ENCODE results near the gene ASB14. TPM values are rescaled to one million over a fixed set of nuclear protein-coding genes. Genes with fewer than 3 reads are reported as not detected.
"Not testable (repeated sequence)": the region's sequence is repeated elsewhere in the genome, so short reads cannot be mapped to it uniquely, and the experiment has no call there.

ASB14 gene
- total and polyA plus RNA-seq, 4 donors, result 0.21 TPM; not detected in 3

GRCh38 chr3:57335283-57335938, 42.9 kb upstream of the ASB14 start:
- 88% methylated on average over 5 of the region's 5 CpGs for WGBS
- Histone ChIP-seq H3K36me3 (ENCODE audit: control insufficient read depth in 4 of 4, insufficient read depth in 3 of 4, low read depth in 1 of 4, low read length in 3 of 4) (no peaks in the 10 kb centered on the region), H3K27ac (ENCODE audit: low read depth in 1 of 2, low read length in 2 of 2) (no peak overlapping the region), H3K4me1 (ENCODE audit: control insufficient read depth in 4 of 4, insufficient read depth in 4 of 4, low read length in 3 of 4) (no peaks in the 10 kb centered on the region), H3K9ac (ENCODE audit: low read depth in 1 of 2, low read length in 2 of 2) (no peak overlapping the region), H3K9me3 (ENCODE audit: control insufficient read depth in 4 of 4, low read length in 3 of 4) (peaks cover 0 to 1% (median 0%) of the 10 kb centered on the region in 4 donors), H3K27me3 (ENCODE audit: control insufficient read depth in 4 of 4, insufficient read depth in 4 of 4, low read length in 3 of 4) (no peaks in the 10 kb centered on the region), H3K4me3 (ENCODE audit: low read depth in 1 of 3, low read length in 3 of 3) (no peak overlapping the region)
- TF ChIP-seq, protein P1, sequence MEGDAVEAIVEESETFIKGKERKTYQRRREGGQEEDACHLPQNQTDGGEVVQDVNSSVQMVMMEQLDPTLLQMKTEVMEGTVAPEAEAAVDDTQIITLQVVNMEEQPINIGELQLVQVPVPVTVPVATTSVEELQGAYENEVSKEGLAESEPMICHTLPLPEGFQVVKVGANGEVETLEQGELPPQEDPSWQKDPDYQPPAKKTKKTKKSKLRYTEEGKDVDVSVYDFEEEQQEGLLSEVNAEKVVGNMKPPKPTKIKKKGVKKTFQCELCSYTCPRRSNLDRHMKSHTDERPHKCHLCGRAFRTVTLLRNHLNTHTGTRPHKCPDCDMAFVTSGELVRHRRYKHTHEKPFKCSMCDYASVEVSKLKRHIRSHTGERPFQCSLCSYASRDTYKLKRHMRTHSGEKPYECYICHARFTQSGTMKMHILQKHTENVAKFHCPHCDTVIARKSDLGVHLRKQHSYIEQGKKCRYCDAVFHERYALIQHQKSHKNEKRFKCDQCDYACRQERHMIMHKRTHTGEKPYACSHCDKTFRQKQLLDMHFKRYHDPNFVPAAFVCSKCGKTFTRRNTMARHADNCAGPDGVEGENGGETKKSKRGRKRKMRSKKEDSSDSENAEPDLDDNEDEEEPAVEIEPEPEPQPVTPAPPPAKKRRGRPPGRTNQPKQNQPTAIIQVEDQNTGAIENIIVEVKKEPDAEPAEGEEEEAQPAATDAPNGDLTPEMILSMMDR (IDR thresholded peaks at IDR 0.05; ENCODE audit: low read depth, low read length, missing input control), result no peak
- TF ChIP-seq YY1 (IDR thresholded peaks at IDR 0.05) (no peak), FOXA2 (IDR thresholded peaks at IDR 0.05) (no peak), MAX (IDR thresholded peaks at IDR 0.05) (no peak)
- DNase-seq (ENCODE audit: low spot score), result no peak

- no peaks in the 10 kb centered on the region for H3K27me3 ChIP-seq (ENCODE audit: control insufficient read depth in 4 of 4, insufficient read depth in 4 of 4, low read length in 3 of 4)
- H3K9me3 ChIP-seq (ENCODE audit: control insufficient read depth in 4 of 4, low read length in 3 of 4), result no peaks in the 10 kb centered on the region
- H3K27ac ChIP-seq (ENCODE audit: low read depth in 1 of 2, low read length in 2 of 2), result no peak overlapping the region
- H3K4me1 ChIP-seq (ENCODE audit: control insufficient read depth in 4 of 4, insufficient read depth in 4 of 4, low read length in 3 of 4), result no peaks in the 10 kb centered on the region
- no peaks in the 10 kb centered on the region for H3K36me3 ChIP-seq (ENCODE audit: control insufficient read depth in 4 of 4, insufficient read depth in 3 of 4, low read depth in 1 of 4, low read length in 3 of 4)
- TF ChIP-seq RAD21 (IDR thresholded peaks at IDR 0.05), result no peak
- no peak for TF ChIP-seq HNF4G (IDR thresholded peaks at IDR 0.05)
- no peak for TF ChIP-seq EGR1 (IDR thresholded peaks at IDR 0.05; ENCODE audit: low read depth in 2 of 2)
- TF ChIP-seq TAF1 (conservative IDR thresholded peaks at IDR 0.05), result no peak
- TF ChIP-seq HNF4A (conservative IDR thresholded peaks at IDR 0.05), result no peak
- TF ChIP-seq RXRA (IDR thresholded peaks at IDR 0.05), result no peak
- no peak for TF ChIP-seq MAX (IDR thresholded peaks at IDR 0.05)
- TF ChIP-seq NR2F2 (IDR thresholded peaks at IDR 0.05), result no peak
- no peak for TF ChIP-seq SP1 (IDR thresholded peaks at IDR 0.05)
- TF ChIP-seq JUND (IDR thresholded peaks at IDR 0.05), result no peak
- no peak for TF ChIP-seq GABPA (IDR thresholded peaks at IDR 0.05 in 1 of 2, conservative IDR thresholded peaks at IDR 0.05 in 1 of 2)
- H3K4me3 ChIP-seq (ENCODE audit: low read depth in 1 of 3, low read length in 3 of 3), result no peak overlapping the region
- no peak overlapping the region for H3K9ac ChIP-seq (ENCODE audit: low read depth in 1 of 2, low read length in 2 of 2)
- no peak for DNase-seq (ENCODE audit: low spot score)
- 84% methylated on average over 3 of the region's 3 CpGs for WGBS
These were observed 38.7 kb upstream of the ASB14 start for GRCh38 chr3:57331078-57331610.

- H3K27ac ChIP-seq (ENCODE audit: low read depth in 1 of 2, low read length in 2 of 2); H3K36me3 ChIP-seq (ENCODE audit: control insufficient read depth in 4 of 4, insufficient read depth in 3 of 4, low read depth in 1 of 4, low read length in 3 of 4); H3K9me3 ChIP-seq (ENCODE audit: control insufficient read depth in 4 of 4, low read length in 3 of 4); H3K9ac ChIP-seq (ENCODE audit: low read depth in 1 of 2, low read length in 2 of 2); H3K4me3 ChIP-seq (ENCODE audit: low read depth in 1 of 3, low read length in 3 of 3); H3K27me3 ChIP-seq (ENCODE audit: control insufficient read depth in 4 of 4, insufficient read depth in 4 of 4, low read length in 3 of 4); DNase-seq (ENCODE audit: low spot score); H3K4me1 ChIP-seq (ENCODE audit: control insufficient read depth in 4 of 4, insufficient read depth in 4 of 4, low read length in 3 of 4): not testable (repeated sequence)
- 97% methylated on average over 1 of the region's 1 CpG for WGBS
These were observed 34.0 kb upstream of the ASB14 start for GRCh38 chr3:57326498-57326897.
